Femur (tissue), 1 donor: ENCODE results near the gene CFAP54.
A peak's percentile ranks its signal among the peaks of the same experiment; 100 is the strongest.

ENCODE experiments used
- DNase-seq: peaks from one replicate; pipeline ENCODE4 v3.0.0-alpha.2; 2017

Gene CFAP54

DNA sequence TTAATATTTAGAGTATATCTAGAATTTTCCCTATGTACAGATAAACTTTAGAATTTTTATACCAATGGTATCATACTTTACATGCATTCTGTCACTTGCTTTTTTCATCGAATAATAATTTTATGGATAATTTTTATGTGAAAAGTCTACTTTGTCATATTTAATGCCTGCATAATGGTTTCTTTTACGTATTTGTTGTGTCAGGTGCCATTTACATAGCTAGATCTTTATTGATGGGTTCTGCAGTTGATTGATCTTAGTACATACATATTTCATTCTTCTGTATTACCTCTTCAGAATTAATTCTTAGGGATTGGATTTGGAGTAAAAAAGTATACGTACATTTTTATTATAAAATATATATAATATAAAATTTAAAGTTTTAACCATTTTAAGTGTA lies 340.0 kb downstream of the CFAP54 start:
- no peak for DNase-seq

DNA sequence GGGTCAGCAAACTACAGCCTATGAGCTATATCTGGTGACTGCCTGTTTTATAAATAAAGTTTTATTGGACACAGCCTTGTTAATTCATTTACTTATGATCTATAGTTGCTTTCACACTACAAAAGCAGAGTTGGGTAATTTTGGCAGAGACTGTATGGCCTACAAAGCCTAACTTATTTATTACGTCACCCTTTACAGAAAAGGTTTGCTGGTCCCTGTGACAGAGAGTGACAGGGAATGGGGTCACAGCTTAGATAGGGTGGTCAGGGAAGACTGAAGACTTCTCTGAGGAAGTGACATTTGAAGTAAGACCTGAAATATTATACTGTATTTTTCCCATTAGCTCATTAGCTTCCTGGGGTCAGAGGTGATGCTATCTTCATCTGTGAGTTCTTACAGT lies 342.0 kb downstream of the CFAP54 start:
- no peak for DNase-seq

DNA sequence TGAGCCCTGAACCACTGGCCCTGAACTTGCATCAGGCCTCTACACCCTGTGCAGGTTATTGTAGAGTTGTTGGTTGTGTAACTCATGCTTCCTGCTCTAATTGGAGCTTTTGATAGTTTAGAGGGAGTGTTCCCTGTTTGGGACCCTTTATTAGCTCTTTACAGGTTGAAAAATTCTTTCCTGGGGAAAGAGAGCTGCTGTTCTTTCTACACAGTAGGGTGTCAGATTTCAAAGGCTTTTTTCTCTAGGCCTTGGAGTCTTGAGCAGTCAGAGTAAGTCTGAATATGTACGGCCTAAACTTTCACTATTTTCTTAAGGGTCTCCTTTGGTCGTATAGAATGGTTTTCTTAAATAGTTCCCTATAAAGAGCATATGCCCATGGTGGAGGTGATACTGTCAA lies 356.9 kb downstream of the CFAP54 start:
- DNase-seq, result no peak

DNA sequence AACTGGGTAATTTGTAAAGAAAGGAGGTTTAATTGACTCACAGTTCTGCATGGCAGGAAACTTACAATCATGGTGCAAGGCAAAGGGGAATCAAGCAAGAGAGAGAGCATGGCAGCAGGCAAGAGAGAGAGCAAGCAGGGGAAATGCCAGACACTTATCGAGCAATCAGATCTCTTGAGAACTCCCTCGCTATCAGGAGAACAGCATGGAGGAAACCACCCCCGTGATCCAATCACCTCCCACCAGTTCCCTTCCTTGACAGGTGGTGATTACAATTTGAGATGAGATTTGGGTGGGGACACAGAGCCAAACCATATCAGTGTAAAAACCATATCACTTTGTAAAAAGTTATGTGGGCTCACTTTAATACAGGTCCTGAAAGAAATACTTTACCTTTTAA lies 361.3 kb downstream of the CFAP54 start:
- no peak for DNase-seq

DNA sequence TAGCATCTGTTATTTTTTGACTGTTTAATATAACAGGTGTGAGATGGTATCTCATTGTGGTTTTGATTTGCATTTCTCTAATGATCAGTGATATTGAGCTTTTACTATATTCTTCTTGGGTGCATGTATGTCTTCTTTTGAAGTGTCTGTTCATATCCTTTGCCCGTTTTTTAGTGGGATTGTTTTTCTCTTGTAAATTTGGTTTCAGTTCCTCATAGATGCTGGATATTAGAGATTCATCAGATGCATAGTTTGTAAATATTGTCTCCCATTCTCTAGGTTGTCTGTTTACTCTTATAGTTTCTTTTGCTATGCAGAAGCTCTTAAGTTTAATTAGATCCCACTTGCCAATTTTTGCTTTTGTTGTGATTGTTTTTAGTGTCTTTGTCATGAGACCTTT lies 368.8 kb downstream of the CFAP54 start:
- DNase-seq, result no peak

DNA sequence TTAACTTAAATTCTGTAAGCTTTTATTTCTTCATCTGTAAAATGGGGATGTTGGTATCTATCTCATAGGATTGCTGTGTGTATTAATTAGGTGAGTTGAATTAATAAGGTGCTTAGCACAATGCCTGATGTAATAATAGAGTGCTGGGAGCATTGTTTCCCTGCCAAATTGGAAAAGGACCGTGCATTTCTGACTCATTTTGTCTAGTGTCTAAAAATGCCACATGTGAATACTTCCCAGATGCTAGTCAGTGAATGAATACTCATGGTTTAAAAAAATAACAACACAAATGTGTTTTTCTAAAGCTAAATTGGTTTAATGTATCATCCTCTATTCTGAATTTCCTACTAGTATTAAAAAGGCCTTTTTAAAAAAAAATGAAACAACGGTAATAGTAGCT lies 372.3 kb downstream of the CFAP54 start:
- DNase-seq, result no peak

DNA sequence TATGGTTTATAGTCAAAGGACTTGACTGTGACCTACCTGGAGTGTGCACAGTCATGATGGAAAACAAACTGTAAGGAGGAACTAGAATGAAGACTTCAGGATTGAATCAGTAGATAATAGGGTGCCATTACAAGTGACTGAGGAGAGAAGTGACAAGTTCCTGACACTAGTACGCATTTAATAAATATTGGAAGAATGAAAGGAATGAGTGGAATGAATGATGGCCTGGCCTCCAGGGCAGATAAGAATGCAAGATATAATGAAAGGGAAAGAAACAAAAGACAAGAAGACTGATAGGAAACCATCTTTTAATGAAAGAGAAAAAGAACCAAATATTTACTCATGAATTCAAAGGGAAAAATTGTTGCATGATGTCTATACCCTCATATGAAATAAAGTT lies 372.9 kb downstream of the CFAP54 start:
- no peak for DNase-seq

DNA sequence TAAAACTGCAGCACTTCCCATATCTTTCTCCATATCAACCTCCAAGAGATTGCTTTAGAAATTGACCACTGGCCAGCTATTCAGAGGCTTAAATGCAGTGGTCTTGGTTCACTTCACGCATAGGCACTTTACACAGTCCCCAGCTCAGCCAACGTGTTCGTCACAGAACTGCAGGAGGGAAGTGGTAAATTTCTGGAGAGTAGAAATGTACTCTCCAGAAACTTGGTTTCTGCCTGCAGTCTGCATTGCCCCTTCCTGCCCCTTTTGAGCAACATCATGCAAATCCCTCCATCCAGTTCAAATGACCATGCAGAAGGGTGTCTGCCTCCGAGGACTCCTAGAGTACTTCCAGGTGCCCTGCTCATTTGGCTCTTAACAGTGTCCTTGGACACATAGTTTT lies 375.0 kb downstream of the CFAP54 start:
- DNase-seq, result no peak

DNA sequence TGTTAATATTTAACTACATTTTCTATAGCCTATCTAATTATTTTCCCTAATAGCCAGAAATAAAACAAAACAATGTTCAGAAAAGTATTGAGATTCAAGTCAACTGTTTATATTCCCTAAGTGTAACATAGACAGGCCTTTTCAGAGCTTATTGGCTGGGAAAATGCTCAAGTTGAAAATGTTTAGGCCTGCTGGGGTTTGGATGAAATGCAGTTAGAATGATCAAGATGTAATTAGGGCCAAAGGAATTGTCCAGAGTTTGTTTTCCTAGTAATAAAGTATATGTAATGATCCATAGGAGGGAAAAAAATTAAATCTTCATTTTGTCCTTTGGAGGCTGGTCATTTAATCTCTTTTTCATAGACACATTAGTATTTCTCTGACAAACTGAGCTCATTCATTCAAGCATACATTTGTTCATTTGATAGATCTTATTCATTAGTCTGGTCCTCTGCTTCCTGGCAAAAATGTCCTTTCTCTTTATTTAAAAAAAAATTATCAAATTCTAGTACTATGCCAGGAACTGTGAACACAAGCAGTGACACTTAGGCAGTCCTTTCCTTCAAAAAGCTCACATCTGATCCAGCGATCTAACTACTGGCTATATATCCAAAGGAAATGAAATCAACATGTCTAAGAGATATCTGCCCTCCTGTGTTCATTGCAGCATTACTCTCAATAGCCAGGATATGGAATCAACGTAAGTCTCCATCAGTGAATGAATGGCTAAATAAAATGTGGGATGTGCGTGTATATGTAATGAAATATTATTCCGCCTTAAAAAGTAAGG lies 377.6 kb downstream of the CFAP54 start:
- no peak for DNase-seq

DNA sequence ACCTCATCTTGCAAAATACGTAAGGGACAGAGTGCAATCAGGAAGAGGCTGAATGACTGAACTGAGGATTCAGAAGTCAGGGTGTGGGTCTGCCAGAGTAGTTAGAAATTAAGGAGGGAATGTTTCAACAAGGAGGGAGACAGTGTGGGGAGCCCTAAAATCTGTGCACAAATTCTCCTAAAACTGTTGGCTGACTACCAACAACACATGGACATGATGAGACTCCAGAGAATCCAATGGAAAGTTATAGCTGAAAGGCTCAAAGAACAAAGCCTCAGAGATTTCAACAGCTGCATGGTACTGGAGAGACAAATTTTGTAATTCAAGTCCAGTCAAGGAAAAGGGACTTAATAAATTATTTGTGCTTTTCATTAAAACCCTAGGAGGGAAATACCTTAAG lies 381.6 kb downstream of the CFAP54 start:
- no peak for DNase-seq

DNA sequence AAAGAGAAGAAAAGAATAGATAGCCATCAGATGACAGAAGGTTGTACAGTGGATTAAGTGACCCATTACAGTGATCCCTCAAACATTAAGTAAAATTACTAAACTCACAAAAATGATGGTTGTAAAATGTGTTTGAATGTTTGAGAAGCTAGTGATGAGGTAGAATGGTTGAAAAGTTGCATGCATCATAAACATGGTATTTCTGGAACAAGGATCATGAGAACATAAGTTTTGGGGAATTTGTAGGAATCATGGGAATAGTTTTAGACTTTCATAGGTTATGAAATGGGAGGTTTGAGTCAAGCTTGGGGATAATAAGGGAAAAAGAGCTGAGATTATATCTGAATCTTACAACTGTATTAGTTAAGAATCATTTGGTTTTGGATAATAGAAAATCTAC lies 383.6 kb downstream of the CFAP54 start:
- DNase-seq, result no peak

DNA sequence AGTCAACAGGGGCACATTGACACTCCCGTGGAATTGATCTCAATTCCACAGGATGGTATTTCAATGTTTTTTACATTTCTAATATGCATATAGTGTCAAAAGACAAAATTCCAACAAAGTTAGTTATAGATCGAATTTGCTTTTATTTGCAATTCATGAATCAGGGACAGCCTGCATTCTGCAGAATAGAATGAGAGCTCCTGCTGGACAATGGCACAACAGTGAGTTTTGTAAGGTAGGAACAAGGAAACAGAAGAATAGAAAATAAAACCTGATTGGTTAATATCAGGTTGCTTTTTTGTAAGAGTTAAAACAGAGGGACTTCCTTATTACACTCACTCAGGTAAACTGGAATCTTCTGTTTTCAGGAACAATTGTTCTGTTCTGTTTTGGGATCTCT lies 384.8 kb downstream of the CFAP54 start:
- DNase-seq, result no peak

DNA sequence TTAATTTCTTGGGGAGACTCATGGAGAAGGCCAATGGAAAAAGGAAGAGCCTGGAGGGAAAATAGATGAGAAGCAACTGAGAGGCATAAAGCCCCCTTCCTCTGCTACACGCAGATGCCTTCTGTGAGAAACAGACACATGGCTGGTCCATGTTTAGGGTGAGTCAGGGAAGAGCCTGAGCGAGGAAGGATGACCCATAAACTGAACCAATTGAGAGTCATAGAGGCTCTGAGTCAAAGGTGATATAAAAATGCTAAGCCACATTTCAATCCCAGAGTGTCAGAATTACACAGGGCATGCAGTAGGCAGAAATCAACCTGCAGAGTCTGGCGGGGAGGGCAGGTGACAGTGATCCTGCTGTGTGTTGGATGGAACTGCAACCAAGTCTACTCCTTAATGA lies 387.6 kb downstream of the CFAP54 start:
- DNase-seq, result no peak

DNA sequence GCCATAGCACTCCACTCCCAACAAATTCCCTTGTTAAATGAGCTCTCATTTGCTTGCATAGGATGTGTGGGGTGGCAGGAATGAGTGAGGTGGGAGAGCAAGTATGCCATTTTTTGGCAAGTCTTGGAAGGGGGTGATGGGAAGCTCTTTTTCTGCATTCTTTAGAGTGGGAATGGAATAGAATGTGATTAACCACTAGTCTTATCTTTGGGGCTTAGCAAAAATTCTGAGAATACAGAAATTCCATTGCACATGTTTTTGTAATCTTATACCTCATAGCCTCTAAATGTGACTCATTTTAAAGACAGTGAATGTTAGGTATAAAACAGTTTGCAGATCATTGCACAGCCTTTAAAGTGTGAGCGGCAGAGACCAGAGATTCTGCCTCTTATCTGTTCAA lies 389.3 kb downstream of the CFAP54 start:
- DNase-seq, result no peak

DNA sequence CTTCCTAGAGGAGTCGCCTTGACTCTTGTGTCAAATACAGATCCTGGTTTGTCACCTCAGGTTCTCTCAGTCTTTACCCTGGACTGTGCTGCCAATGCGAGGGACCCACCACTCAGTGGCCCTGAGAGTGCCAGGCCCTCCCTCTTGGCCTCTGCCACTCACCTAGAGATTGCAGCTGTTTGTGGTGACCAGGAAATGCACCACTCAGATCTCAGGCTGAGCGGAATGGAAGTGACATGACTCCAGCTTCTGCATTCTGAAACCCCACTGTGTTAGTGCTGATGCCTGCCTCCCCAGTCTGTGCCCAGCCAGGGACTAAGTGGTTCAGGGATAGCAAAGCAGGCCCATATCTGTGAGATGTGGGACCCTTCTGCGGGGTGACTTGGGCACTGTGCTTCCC lies 389.9 kb downstream of the CFAP54 start:
- DNase-seq, result no peak

DNA sequence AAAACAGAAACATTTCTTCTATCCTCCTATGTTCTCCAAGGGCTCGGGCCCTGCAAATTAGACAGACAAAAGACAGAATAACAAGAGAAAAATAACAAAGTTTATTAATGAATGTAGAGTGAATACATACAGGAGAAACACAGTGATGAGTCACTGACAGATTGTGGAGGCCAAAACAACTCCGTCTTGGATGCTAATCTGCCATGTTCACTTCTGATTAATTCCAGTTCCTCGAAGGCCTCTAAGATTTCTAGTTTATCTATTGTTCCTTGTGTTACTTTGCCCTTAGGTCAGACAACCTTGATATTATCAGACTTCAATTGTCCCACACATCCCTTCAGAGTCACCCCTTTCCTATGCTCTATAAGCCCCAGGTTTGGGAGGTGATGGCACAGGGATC lies 390.8 kb downstream of the CFAP54 start:
- DNase-seq, result no peak

DNA sequence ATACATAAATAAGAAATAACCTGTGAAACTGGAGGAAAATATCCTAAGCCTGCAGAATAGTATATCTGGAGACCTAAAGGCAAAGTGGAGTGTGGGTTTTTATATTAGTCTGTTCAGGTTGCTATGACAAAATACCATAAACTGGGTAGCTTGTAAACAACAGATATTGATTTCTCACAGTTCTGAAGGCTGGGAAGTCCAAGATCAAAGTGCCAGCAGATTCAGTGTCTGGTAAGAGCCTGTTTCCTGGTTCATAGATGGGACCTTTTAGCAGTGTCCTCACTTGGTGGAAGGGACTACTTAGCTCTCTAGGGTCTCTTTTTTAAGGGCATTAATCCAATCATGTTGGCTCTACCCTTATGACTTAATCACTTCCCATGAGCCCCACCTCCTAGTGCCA lies 392.2 kb downstream of the CFAP54 start:
- no peak for DNase-seq

DNA sequence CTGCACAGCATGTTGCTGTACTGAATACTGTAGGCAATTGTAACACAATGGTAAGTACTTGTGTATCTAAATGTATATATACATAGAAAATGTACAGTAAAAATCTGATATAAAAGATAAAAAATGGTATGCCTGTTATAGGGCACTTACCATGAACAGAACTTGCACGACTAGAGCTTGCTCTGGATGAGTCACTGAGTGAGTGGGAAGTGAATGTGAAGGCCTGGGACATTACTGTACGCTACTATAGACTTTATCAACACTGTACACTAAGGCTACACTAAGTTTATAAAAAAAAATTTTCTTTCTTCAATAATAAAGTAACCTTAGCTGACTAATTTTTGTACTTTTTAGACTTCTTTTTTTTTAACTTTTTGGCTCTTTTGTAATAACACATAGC lies 393.5 kb downstream of the CFAP54 start:
- no peak for DNase-seq

DNA sequence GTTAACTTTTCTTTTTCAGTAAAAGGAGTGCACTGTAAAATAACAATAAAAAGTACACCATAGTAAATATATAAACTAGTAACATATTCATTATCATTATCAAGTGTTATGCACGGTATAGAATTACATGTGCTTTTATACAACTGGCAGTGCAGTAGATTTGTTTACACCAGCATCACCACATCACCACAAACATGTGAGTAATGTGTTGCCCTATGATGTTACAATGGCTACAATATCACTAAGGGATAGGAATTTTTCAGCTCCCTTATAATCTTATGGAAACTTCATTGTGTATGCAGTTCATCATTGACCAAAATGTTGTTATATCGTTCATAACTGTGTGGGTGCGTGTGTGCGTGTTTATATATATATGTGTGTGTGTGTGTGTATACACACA lies 394.2 kb downstream of the CFAP54 start:
- no peak for DNase-seq

DNA sequence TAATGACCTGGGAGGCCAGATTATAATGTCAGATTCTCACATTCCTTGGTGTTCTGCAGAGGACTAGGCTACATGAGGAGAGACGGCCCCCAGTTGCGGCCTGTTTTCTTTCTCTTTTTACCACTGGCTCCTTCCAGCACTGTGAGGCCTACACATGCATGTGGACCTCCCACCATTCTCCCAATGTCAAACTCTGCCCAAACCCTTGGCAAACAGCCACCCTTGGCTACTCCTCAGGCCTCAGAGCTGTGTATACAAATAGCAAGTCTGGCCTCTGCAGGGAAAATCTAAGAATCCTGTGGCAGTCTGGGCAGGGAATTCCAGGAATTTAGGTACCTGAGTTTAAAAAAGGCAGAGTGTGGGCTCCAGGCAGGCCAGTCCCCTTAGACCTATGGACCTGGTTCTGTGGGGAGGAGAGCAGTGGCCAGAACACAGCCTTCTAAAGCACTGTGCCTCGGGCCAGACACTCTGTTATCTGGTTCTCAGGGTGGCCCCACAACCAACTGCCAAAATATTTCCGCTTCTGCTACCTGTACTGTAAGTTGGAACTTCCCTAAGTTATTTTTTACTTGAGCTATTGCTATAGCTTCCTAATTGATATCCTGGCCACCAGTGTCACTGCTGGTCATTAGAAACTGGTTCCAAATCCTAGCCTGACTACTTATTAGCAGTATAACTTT lies 397.8 kb downstream of the CFAP54 start:
- DNase-seq, result peak; percentile 62

DNA sequence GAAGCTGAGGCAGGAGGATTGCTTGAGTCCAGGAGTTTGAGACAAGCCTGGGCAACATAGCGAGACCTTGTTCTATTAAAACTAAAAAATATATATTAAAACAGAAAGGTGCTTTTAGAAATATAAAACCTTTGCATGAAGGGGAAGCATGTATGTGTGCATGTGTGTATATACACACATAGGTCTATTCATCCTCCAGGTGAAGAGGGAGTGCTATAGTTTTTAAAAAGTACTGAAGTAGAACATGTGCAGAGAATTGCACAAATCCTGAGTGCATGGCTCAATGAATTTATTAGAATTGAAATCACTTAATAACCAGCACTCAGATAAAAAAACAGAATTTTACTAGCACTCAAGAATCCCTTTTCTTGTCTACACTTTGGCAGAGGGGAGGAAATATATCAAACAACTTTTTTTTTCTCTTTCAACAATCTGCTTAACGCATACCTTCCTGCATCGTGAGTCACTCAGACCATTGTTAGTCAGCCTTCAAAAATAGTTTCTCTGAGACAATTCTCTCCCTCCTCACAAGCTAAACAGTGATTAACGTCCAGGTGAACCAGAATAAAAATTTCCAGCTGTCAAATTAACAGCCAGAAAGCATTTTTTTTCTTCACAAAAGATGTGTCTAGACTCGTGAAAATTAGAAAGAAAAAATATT lies 400.0 kb downstream of the CFAP54 start:
- DNase-seq, result no peak

DNA sequence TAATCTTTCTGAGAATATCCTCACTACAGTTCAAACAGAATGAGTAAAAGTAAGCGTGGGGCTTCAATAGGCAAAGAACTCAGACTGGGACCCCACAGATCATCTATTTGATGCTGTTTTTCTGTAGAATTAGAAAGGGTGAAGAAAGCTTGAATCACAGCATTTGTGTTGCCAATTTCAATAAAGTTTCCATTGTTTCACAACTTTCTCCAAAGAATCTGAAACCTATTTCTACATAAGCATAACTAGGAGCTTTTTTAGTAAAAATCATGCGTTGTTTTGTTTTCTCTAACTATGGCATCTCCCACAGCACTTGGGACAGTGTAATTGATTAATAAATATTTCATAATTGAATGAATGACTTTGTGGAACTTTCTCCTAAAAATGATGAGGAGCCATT lies 401.0 kb downstream of the CFAP54 start:
- DNase-seq, result no peak

DNA sequence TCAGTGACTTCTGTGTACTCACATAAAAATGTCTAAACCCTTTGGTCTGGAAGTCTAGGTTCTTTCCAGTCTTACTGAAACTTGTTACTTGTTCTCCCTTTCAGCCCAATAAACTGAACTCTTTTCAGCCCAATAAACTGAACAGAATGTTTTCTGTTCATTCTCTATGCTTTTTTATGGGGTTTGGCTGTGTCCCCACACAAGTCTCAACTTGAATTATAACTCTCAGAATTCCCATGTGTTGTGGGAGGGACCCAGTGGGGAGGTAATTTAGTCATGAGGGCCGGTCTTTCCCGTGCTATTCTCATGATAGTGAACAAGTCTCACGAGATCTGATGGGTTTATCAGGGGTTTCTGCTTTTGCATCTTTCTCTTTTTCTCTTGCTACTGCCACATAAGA lies 402.7 kb downstream of the CFAP54 start:
- DNase-seq, result no peak

DNA sequence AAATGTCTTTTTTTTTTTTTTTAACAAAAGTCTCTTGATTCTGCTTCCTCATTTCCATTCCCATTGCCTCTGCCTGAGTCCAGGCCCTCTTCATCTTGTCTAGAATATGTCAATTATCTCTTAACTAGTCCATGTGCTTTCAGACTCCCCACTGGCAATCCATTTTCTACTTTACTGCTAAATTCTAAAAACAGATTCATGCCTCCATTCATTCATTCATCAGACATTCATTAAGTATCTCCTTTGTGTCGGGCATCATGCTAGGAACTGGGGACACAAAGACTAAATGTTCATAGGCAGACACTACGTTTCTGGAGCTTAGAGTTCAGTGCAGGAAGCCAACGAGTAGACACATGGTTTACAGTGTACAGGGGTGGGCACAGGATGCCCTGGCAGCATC lies 408.0 kb downstream of the CFAP54 start:
- no peak for DNase-seq
